ENCODE data around the gene RPL35A.
"Not testable (repeated sequence)": the region's sequence is repeated elsewhere in the genome, so short reads cannot be mapped to it uniquely, and the experiment has no call there.

Gene RPL35A

DNA sequence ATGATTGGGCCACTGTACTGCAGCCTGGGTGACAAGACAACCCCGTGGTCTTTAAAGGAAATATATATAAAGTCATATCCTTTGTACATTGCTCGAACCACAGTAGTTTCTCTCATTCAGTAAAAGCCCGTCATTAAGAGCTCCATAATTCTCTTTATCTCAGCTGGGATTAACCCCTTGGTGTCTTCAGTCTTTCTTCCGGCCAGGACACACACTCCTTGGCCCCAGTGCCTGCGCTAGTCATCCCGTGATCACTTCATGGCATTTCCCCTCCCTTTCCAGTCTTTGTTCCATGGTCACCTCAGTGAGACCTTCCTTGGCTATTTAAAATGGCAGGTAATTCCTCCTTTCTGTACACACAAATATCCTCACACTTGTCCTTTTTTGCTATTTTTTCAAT, 3.3 kb downstream of the RPL35A start:
- DNase-seq, result no peak

GRCh38 chr3:197953881-197954280, 3.9 kb downstream of the RPL35A start:
- DNase-seq, result no peak

DNA sequence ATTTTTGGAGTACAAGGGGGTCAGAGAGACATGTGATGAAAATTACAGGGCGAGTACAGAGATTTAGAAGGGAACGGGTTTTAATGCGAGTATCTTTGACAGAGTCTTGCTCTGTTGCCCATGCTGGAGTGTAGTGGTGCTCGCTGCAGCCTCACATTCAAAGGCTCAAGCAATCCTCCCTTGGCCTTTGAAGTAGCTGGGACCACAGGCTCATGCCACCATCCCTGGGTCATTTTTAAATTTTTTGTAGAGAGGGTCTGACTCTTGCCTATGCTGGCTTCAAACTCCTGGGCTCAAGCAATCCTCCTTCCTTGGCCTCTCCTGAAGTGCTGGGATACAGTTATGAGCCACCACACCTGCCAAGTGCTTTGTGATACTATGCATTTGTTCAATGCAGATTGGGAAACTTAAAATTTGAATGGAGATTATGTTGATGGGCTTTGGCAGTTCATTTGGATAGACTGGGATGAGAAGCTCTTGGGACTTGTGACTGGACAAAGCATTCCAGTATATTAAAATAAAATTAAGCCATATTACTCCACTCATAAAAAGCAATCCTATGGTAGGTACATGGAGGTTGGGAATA, 6.0 kb downstream of the RPL35A start:
- no peak for DNase-seq

- no peak for DNase-seq
Measured at GRCh38 chr3:197956626-197956988, 6.6 kb downstream of the RPL35A start.

GRCh38 chr3:197957790-197958133, 7.8 kb downstream of the RPL35A start:
- no peak for DNase-seq

- DNase-seq, result no peak
Measured at GRCh38 chr3:197958346-197958745, 8.4 kb downstream of the RPL35A start.

- not testable (repeated sequence) for DNase-seq
Measured at GRCh38 chr3:197958848-197959247, 8.9 kb downstream of the RPL35A start.

GRCh38 chr3:197959500-197959890, 9.5 kb downstream of the RPL35A start:
- no peak for DNase-seq

- peak; percentile 95 for DNase-seq
Measured at GRCh38 chr3:197959891-197960693, 10.1 kb downstream of the RPL35A start, which contains the start of gene LMLN. LMLN (plus strand) TSS chr3:197960217; CDS start chr3:197960246, 29 bp downstream.

DNA sequence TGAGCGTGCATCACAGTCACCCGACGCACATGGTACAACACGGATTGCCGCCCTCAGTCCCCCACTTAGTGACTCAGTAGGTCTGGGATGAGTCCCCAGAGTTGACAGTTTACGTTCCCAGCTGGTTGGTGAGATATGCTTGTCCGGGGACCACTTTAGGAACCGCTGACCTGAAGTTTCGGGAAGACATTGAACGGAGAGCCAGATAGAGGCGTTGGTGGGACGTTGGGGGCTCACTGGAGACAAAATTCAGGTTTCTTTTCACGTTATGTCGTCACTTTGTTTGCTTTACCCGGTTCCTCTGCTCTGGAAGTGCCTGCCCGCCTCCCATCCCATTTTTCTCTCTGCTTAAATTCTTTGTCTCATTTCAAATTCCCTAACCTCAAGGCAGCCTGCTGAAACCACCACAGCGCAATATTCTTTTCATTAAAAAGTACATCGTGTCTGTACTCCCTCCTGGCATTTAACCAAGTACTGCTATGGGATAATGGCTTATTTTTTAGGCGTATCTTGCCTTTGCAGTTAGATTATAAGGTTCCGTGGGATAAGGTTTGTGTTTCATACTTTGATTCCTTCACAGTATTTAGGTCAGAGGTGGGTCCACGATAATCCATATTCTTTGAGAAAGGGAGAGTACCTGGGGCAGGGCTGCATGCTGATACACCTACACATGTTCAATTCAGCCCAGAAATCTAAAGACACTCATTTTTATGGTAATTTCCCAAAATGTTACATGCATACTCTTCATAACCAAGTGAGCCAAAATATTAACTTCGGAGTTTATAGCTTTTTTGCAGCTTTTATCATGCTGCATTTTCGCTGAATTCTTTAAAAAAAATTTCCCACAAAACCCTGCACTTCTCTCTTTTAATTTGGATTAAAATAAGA, 10.9 kb downstream of the RPL35A start:
- peak; percentile 36 for DNase-seq

GRCh38 chr3:197961582-197961945, 11.6 kb downstream of the RPL35A start:
- DNase-seq, result no peak

DNA sequence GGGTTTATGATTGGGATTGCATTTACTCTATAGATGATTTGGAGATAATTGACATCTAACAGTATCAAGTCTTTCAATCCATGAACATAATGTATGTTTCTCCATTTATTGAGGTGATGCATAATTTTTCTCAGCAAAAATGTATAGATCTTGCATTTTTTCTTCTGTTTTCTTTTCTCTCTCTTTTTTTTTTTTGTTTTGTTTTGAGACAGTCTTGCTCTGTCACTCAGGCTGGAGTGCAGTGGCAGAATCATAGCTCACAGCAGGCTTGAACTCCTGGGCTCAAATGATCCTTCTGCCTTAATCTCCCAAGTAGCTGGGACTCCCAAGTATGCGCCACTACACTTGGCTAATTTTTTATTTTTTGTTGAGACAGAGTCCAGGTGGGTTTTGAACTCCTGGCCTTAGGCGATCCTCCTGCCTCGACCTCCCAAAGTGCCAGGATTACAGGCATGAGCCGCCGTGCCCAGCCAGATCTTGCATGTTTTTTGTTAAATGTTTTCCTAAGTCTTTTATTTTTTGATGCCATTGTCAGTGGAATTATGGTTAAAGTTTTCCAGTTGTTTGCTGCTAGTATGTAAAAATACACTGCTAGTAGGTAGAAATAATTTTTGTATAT, 13.1 kb downstream of the RPL35A start:
- no peak for DNase-seq

DNA sequence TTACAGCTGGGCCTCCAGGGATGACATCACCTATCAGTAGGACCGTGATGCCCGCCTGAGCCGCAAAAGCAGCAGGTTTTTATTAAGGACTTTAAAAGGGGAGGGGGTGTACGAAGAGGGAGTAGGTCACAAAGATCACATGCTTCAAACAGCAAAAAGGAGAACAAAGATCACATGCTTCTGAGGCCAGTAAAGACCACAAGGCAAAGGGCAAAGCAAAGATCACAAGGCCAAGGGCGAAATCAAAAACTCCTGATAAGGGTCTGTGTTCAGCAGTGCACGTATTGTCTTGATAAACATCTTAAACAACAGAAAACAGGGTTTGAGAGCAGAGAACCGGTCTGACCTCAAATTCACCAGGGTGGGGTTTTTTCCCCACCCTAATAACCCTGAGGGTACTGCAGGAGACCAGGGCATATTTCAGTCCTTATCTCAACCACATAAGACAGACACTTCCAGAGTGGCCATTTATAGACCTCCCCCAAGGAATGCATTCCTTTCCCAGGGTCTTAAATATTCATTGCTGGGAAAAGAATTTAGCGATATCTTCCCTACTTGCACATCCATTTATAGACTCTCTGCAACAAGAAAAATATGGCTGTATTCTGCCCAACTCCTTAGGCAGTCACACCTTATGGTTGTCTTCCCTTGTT, 17.5 kb downstream of the RPL35A start:
- DNase-seq, result not testable (repeated sequence)

- no peak for DNase-seq
Measured at GRCh38 chr3:197970588-197970987, 20.6 kb downstream of the RPL35A start.

DNA sequence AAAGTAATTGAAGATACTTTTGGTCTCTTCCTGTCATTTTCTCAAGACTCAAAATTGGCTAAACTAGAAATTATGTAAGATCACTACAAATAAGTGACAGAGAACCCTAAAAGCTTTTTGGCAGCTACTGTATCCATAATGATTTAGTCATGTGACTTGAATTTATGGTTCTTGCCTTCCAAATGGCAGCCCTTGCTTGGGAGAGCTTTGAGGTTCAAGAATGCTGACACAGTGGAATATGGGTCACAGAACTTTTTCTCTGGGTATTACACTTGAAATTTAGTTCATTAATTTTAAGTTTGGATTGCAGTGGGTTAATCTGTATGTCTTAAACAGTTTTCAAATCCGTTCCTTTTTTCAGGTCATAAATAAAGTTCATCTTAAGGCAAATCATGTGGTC, 24.0 kb downstream of the RPL35A start:
- DNase-seq, result no peak

- no peak for DNase-seq
Measured at GRCh38 chr3:197975311-197975710, 25.3 kb downstream of the RPL35A start.

- DNase-seq, result no peak
Measured at GRCh38 chr3:197983076-197983475, 33.1 kb downstream of the RPL35A start.

- no peak for DNase-seq
Measured at GRCh38 chr3:197989651-197990050, 39.7 kb downstream of the RPL35A start.

- no peak for DNase-seq
Measured at GRCh38 chr3:197994736-197995135, 44.7 kb downstream of the RPL35A start.

DNA sequence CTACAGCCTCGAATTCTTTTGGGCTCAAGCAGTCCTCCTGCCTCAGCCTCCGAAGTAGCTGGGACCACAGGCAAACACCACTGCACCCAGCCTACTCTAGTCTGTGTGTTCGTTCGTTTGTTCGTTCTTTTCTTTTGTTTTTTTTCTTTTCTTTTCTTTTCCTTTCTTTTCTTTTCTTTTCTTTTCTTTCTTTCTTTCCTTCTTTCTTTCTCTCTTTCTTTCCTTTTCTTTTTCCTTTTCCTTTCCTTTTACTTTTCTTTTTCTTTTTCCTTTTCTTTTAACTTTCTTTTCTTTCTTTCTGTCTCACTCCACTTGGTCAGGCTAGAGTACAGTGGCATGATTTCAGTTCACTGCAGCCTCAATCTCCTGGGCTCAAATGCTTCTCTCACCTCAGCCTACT, 46.9 kb downstream of the RPL35A start:
- no peak for DNase-seq

DNA sequence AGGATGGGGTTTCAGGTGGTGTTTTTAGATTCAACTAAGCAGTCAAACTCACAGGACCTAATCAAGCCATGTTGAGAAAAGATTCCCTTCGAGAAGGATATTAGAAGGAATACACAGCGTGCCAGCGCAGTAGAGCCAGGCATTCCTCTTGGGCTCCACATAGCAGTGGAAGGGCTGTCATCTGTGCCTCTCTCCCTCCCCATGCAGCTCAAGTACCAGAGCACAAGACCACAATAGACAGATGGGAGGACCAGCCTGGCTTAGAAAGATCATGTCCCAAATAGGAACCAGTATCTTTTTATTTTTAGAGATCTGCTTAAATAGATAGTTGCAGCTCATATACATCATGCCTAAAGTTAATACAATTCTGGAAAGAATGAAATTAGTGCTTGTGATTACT, 47.9 kb downstream of the RPL35A start:
- DNase-seq, result no peak

Measured in kidney glomerular epithelial cell (primary cell).